BLaER1 treated with 17β-estradiol and CSF1 and Interleukin-3, amounts not matched to agents 10 nM and 100 nM (cell line): ENCODE measurements around the gene ZNF19.

Source experiments
- H3K27ac ChIP-seq, 11 experiments: shearing (Covaris generic); formaldehyde crosslinking; 2 replicates each; pipeline ENCODE4 v1.8.1; 2022
- H3K27me3 ChIP-seq, 11 experiments: shearing (Covaris generic); formaldehyde crosslinking; 2 replicates each; pipeline ENCODE4 v1.8.1; 2022
- H3K36me3 ChIP-seq, 11 experiments: shearing (Covaris generic); formaldehyde crosslinking; 2 replicates each; pipeline ENCODE4 v1.8.1; 2022
- H3K4me1 ChIP-seq, 10 experiments: shearing (Covaris generic); formaldehyde crosslinking; 2 replicates each; pipeline ENCODE4 v1.8.1; 2022
- H3K4me2 ChIP-seq, 11 experiments: shearing (Covaris generic); formaldehyde crosslinking; 2 replicates each; pipeline ENCODE4 v1.8.1; 2022
- H3K4me3 ChIP-seq, 10 experiments: shearing (Covaris generic); formaldehyde crosslinking; 2 replicates each; pipeline ENCODE4 v1.8.1; 2022
- H3K9ac ChIP-seq, 11 experiments: shearing (Covaris generic); formaldehyde crosslinking; 2 replicates each; pipeline ENCODE4 v1.8.1; 2022
- H3K9me3 ChIP-seq, 11 experiments: shearing (Covaris generic); formaldehyde crosslinking; replicated peaks in 1 of 11; 2 replicates each; pipeline ENCODE4 v1.8.1; 2022
- H4K20me1 ChIP-seq, 11 experiments: shearing (Covaris generic); formaldehyde crosslinking; 2 replicates each; pipeline ENCODE4 v1.8.1; 2022
- Cebpa-rat ChIP-seq, 11 experiments: shearing (Covaris generic); IDR thresholded peaks; 2 replicates each; pipeline ENCODE4 v1.8.1; 2022

Gene ZNF19

GRCh38 chr16:71476457-71477124 lies 12.5 kb downstream of the ZNF19 start:
- Histone ChIP-seq H4K20me1 (peaks cover 0 to 10% (median 0%) of the 10 kb centered on the region in 11 experiments; a peak in 3 of 22 replicates), H3K4me2 (no peak overlapping the region), H3K9ac (no peak overlapping the region), H3K27ac (no peak overlapping the region), H3K36me3 (peaks cover 14 to 68% (median 39%) of the 10 kb centered on the region in 11 experiments; a peak in 20 of 22 replicates), H3K27me3 (no peaks in the 10 kb centered on the region), H3K4me1 (peaks cover 4 to 12% (median 6%) of the 10 kb centered on the region in 10 experiments; a peak in 15 of 20 replicates), H3K9me3 (no peaks in the 10 kb centered on the region), H3K4me3 (no peak overlapping the region)
- no peak for TF ChIP-seq Cebpa-rat (IDR thresholded peaks at IDR 0.05)

GRCh38 chr16:71474864-71475263 lies 14.3 kb downstream of the ZNF19 start:
- Histone ChIP-seq H3K36me3 (peaks cover 14 to 72% (median 39%) of the 10 kb centered on the region in 11 experiments; a peak in 20 of 22 replicates), H3K4me3 (no peak overlapping the region), H4K20me1 (peaks cover 0 to 10% (median 0%) of the 10 kb centered on the region in 11 experiments; a peak in 3 of 22 replicates), H3K27me3 (no peaks in the 10 kb centered on the region), H3K9me3 (no peaks in the 10 kb centered on the region), H3K4me1 (no peaks in the 10 kb centered on the region), H3K27ac (no peak overlapping the region), H3K9ac (no peak overlapping the region), H3K4me2 (no peak overlapping the region)
- TF ChIP-seq Cebpa-rat (IDR thresholded peaks at IDR 0.05): no peak

- H3K27ac ChIP-seq: no peak overlapping the region
- no peak overlapping the region for H3K9ac ChIP-seq
- H3K4me1 ChIP-seq: no peaks in the 10 kb centered on the region
Observed at GRCh38 chr16:71473891-71474290, 15.2 kb downstream of the ZNF19 start.

GRCh38 chr16:71472931-71473330 lies 16.2 kb downstream of the ZNF19 start:
- H3K9me3 ChIP-seq: no peaks in the 10 kb centered on the region
- no peak overlapping the region for H3K27ac ChIP-seq

More at GRCh38 chr16:71473891-71474290, 15.2 kb downstream of the ZNF19 start:
- Histone ChIP-seq H3K36me3 (peaks cover 14 to 72% (median 39%) of the 10 kb centered on the region in 11 experiments; a peak in 20 of 22 replicates), H3K27me3 (no peaks in the 10 kb centered on the region), H3K4me2 (no peak overlapping the region), H3K9me3 (no peaks in the 10 kb centered on the region), H3K4me3 (no peak overlapping the region), H4K20me1 (peaks cover 0 to 10% (median 0%) of the 10 kb centered on the region in 11 experiments; a peak in 3 of 22 replicates)
- TF ChIP-seq Cebpa-rat (IDR thresholded peaks at IDR 0.05): no peak

GRCh38 chr16:71472051-71472450 lies 17.1 kb downstream of the ZNF19 start:
- no peaks in the 10 kb centered on the region for H3K9me3 ChIP-seq
- peaks cover 12 to 54% (median 21%) of the 10 kb centered on the region in 11 experiments; a peak in 17 of 22 replicates for H3K36me3 ChIP-seq
- no peak overlapping the region for H3K27ac ChIP-seq
- H4K20me1 ChIP-seq: peaks cover 0 to 10% (median 0%) of the 10 kb centered on the region in 11 experiments; a peak in 3 of 22 replicates
- no peak overlapping the region for H3K4me3 ChIP-seq
- H3K27me3 ChIP-seq: no peaks in the 10 kb centered on the region
- no peak overlapping the region for H3K9ac ChIP-seq
- no peaks in the 10 kb centered on the region for H3K4me1 ChIP-seq
- no peak overlapping the region for H3K4me2 ChIP-seq
- TF ChIP-seq Cebpa-rat (IDR thresholded peaks at IDR 0.05): no peak

More at GRCh38 chr16:71472931-71473330, 16.2 kb downstream of the ZNF19 start:
- TF ChIP-seq Cebpa-rat (IDR thresholded peaks at IDR 0.05): no peak
- H3K36me3 ChIP-seq: peaks cover 14 to 63% (median 30%) of the 10 kb centered on the region in 11 experiments; a peak in 19 of 22 replicates
- H3K9ac ChIP-seq: no peak overlapping the region
- no peaks in the 10 kb centered on the region for H3K27me3 ChIP-seq
- peaks cover 0 to 10% (median 0%) of the 10 kb centered on the region in 11 experiments; a peak in 3 of 22 replicates for H4K20me1 ChIP-seq
- H3K4me2 ChIP-seq: no peak overlapping the region
- no peak overlapping the region for H3K4me3 ChIP-seq
- H3K4me1 ChIP-seq: no peaks in the 10 kb centered on the region

GRCh38 chr16:71467810-71468209 lies 21.3 kb downstream of the ZNF19 start:
- Histone ChIP-seq H3K27me3 (no peaks in the 10 kb centered on the region), H3K4me3 (no peak overlapping the region), H3K9ac (no peak overlapping the region), H3K36me3 (peaks cover 0 to 14% (median 0%) of the 10 kb centered on the region in 11 experiments; a peak in 2 of 22 replicates), H3K4me1 (0 out of 20 replicates have a peak, but pooled peaks cover 0 to 1% (median 0%) of the 10 kb centered on the region in 10 experiments), H4K20me1 (peaks cover 0 to 6% (median 0%) of the 10 kb centered on the region in 11 experiments; a peak in 1 of 22 replicates), H3K27ac (no peak overlapping the region), H3K4me2 (no peak overlapping the region), H3K9me3 (no peaks in the 10 kb centered on the region)
- no peak for TF ChIP-seq Cebpa-rat (IDR thresholded peaks at IDR 0.05)

- H3K36me3 ChIP-seq: peaks cover 0 to 1% (median 0%) of the 10 kb centered on the region in 11 experiments; a peak in 2 of 22 replicates
- no peak overlapping the region for H3K9ac ChIP-seq
- H3K27ac ChIP-seq: no peak overlapping the region
- H3K27me3 ChIP-seq: no peaks in the 10 kb centered on the region
- peaks cover 0 to 2% (median 0%) of the 10 kb centered on the region in 11 experiments; a peak in 1 of 22 replicates for H4K20me1 ChIP-seq
- no peak for TF ChIP-seq Cebpa-rat (IDR thresholded peaks at IDR 0.05)
- peaks cover 14 to 21% (median 15%) of the 10 kb centered on the region in 10 experiments for H3K4me1 ChIP-seq
- no peaks in the 10 kb centered on the region for H3K9me3 ChIP-seq
- no peak overlapping the region for H3K4me2 ChIP-seq
- no peak overlapping the region for H3K4me3 ChIP-seq
Observed at GRCh38 chr16:71464231-71464630, 24.9 kb downstream of the ZNF19 start.

- Histone ChIP-seq H3K4me2 (peak within 1 kb of the TSS; percentile 78 to 99 (median 94)), H3K27ac (peak within 1 kb of the TSS; percentile 65 to 91 (median 84); a peak in 21 of 22 replicates)
Observed at GRCh38 chr16:71461686-71462648, 27.2 kb downstream of the ZNF19 start, which contains the start of gene ZNF23. ZNF23 (minus strand) TSS chr16:71462247; CDS start chr16:71456796, 5,451 bp downstream.

More at GRCh38 chr16:71461686-71462648, 27.2 kb downstream of the ZNF19 start, which contains the start of gene ZNF23:
- TF ChIP-seq Cebpa-rat (IDR thresholded peaks at IDR 0.05): no peak
- H3K9ac ChIP-seq: peak within 1 kb of the TSS; percentile 83 to 91 (median 87)
- H3K27me3 ChIP-seq: no peaks in the 10 kb centered on the region
- peaks cover 0 to 8% (median 1%) of the 10 kb centered on the region in 11 experiments; a peak in 9 of 22 replicates for H3K36me3 ChIP-seq
- peaks cover 0 to 16% (median 4%) of the 10 kb centered on the region in 11 experiments; a peak in 6 of 22 replicates for H4K20me1 ChIP-seq
- H3K4me3 ChIP-seq: peak within 1 kb of the TSS; percentile 74 to 94 (median 81)
- peaks cover 14 to 21% (median 15%) of the 10 kb centered on the region in 10 experiments for H3K4me1 ChIP-seq
- no peaks in the 10 kb centered on the region for H3K9me3 ChIP-seq
